HG02970 (cell line): ENCODE measurements around the gene ST6GALNAC6.
"Not testable (repeated sequence)": the region's sequence is repeated elsewhere in the genome, so short reads cannot be mapped to it uniquely, and the experiment has no call there.

Experiments
- ATAC-seq: cut with Tn5 transposase; IDR thresholded peaks from one replicate; pipeline ENCODE4 v1.9.1; 2021; ENCODE audit warnings: mild to moderate bottlenecking, moderate library complexity, moderate number of reproducible peaks; ENCODE audit not compliant: unreplicated experiment, low FRiP score

ST6GALNAC6 gene

GRCh38 chr9:127841087-127841835, 58.1 kb downstream of the ST6GALNAC6 start:
- ATAC-seq = no peak

- ATAC-seq = no peak
These were observed 60.9 kb downstream of the ST6GALNAC6 start for GRCh38 chr9:127838375-127839078.

GRCh38 chr9:127837346-127837745, 62.1 kb downstream of the ST6GALNAC6 start:
- no peak for ATAC-seq

- ATAC-seq = not testable (repeated sequence)
These were observed 62.8 kb downstream of the ST6GALNAC6 start for GRCh38 chr9:127836561-127836960.

GRCh38 chr9:127835991-127836516, 63.3 kb downstream of the ST6GALNAC6 start:
- ATAC-seq = no peak
